Activated CD4-positive, CD25-positive, alpha-beta regulatory T cell treated with anti-CD3 and anti-CD28 coated beads, Interleukin-2, amount 50 U/mL, for 72 hours (primary cell): ENCODE data around the gene TTLL10.

Experiments used
- DNase-seq: peaks from one replicate; pipeline ENCODE4 v3.0.0; 2021

TTLL10 gene

GRCh38 chr1:1173793-1174415 is at the start of gene TTLL10:
Gene TTLL10 (plus strand): TSS chr1:1173880. CDS start chr1:1179216, 5,336 bp downstream.
- no peak for DNase-seq

- no peak for DNase-seq
Observed at GRCh38 chr1:1124508-1124785, 49.2 kb upstream of the TTLL10 start.

- DNase-seq = no peak
Observed at GRCh38 chr1:1124786-1125642, 48.7 kb upstream of the TTLL10 start.

GRCh38 chr1:1125945-1126344 is 47.7 kb upstream of the TTLL10 start:
- no peak for DNase-seq

- no peak for DNase-seq
Observed at GRCh38 chr1:1127551-1128451, 45.9 kb upstream of the TTLL10 start.

GRCh38 chr1:1128454-1129139 is 45.1 kb upstream of the TTLL10 start:
- DNase-seq = no peak

- DNase-seq = no peak
Observed at GRCh38 chr1:1129381-1129821, 44.3 kb upstream of the TTLL10 start.

GRCh38 chr1:1130206-1131120 is 43.2 kb upstream of the TTLL10 start:
- DNase-seq = no peak

- DNase-seq = no peak
Observed at GRCh38 chr1:1132042-1132950, 41.4 kb upstream of the TTLL10 start.

GRCh38 chr1:1132956-1133750 is 40.5 kb upstream of the TTLL10 start:
- no peak for DNase-seq

- no peak for DNase-seq
Observed at GRCh38 chr1:1134300-1134970, 39.2 kb upstream of the TTLL10 start.

GRCh38 chr1:1135339-1136136 is 38.1 kb upstream of the TTLL10 start:
- DNase-seq = no peak

GRCh38 chr1:1136547-1137230 is 37.0 kb upstream of the TTLL10 start:
- no peak for DNase-seq

GRCh38 chr1:1137256-1138045 is 36.2 kb upstream of the TTLL10 start:
- DNase-seq = peak; percentile 58

GRCh38 chr1:1140673-1141072 is 33.0 kb upstream of the TTLL10 start:
- DNase-seq = no peak

GRCh38 chr1:1141244-1141910 is 32.3 kb upstream of the TTLL10 start:
- DNase-seq = no peak
